GM18907 (cell line): Measurements from ENCODE around the gene TNC.
"Not testable (repeated sequence)": the region's sequence is repeated elsewhere in the genome, so short reads cannot be mapped to it uniquely, and the experiment has no call there.

Experiments used
- ATAC-seq: cut with Tn5 transposase; IDR thresholded peaks from one replicate; pipeline ENCODE4 v1.9.1; 2021; ENCODE audit warnings: mild to moderate bottlenecking, moderate library complexity; ENCODE audit not compliant: unreplicated experiment

The TNC gene

GRCh38 chr9:115135821-115136778 is 18.1 kb upstream of the TNC start:
- no peak for ATAC-seq

GRCh38 chr9:115134941-115135340 is 17.0 kb upstream of the TNC start:
- ATAC-seq, result no peak

- ATAC-seq, result no peak
Measured at GRCh38 chr9:115133649-115134048, 15.7 kb upstream of the TNC start.

GRCh38 chr9:115132648-115133047 is 14.7 kb upstream of the TNC start:
- no peak for ATAC-seq

GRCh38 chr9:115130176-115130575 is 12.2 kb upstream of the TNC start:
- ATAC-seq, result no peak

GRCh38 chr9:115128726-115129125 is 10.8 kb upstream of the TNC start:
- ATAC-seq, result not testable (repeated sequence)

GRCh38 chr9:115127191-115127817 is 9.3 kb upstream of the TNC start:
- no peak for ATAC-seq

GRCh38 chr9:115126404-115126803 is 8.4 kb upstream of the TNC start:
- no peak for ATAC-seq

GRCh38 chr9:115122937-115123336 is 5.0 kb upstream of the TNC start:
- ATAC-seq, result no peak

- no peak for ATAC-seq
Measured at GRCh38 chr9:115121181-115121580, 3.2 kb upstream of the TNC start.

GRCh38 chr9:115118879-115119218 is 892 bp upstream of the TNC start:
- ATAC-seq, result no peak

GRCh38 chr9:115116421-115117284 is 1.3 kb downstream of the TNC start:
- ATAC-seq, result no peak

GRCh38 chr9:115115924-115116323 is 2.0 kb downstream of the TNC start:
- ATAC-seq, result no peak

- no peak for ATAC-seq
Measured at GRCh38 chr9:115115117-115115880, 2.7 kb downstream of the TNC start.

GRCh38 chr9:115114546-115114945 is 3.4 kb downstream of the TNC start:
- no peak for ATAC-seq

- ATAC-seq, result no peak
Measured at GRCh38 chr9:115114084-115114483, 3.9 kb downstream of the TNC start.

- ATAC-seq, result no peak
Measured at GRCh38 chr9:115111874-115112273, 6.1 kb downstream of the TNC start.

- no peak for ATAC-seq
Measured at GRCh38 chr9:115109486-115109885, 8.5 kb downstream of the TNC start.

- ATAC-seq, result no peak
Measured at GRCh38 chr9:115107701-115108100, 10.3 kb downstream of the TNC start.

GRCh38 chr9:115106642-115107041 is 11.3 kb downstream of the TNC start:
- no peak for ATAC-seq

- no peak for ATAC-seq
Measured at GRCh38 chr9:115106001-115106400, 12.0 kb downstream of the TNC start.
